Subcutaneous adipose tissue (tissue), 4 donors: ENCODE data around the gene GJB5. TPM values are rescaled to one million over a fixed set of nuclear protein-coding genes. Genes with fewer than 3 reads are reported as not detected.

Source experiments
- CTCF ChIP-seq: fragments of 450-650 bp; IDR thresholded peaks from one replicate; pipeline ENCODE4 v1.5.1; 2016; ENCODE audit warnings: low read depth, mild to moderate bottlenecking, control low read depth, antibody characterized with exemption, moderate library complexity
- total RNA-seq, 4 donors: library from RNA; depleted of rRNA; stranded (reverse); fragments of >200 nt; gene quantifications; one replicate each; pipeline ENCODE4 v1.1.0, GENCODE V29; 2016

GJB5 gene
- total RNA-seq, 4 donors from 2014 or later = not detected

- no peak for TF ChIP-seq CTCF
Measured at GRCh38 chr1:34713443-34713842, 41.4 kb upstream of the GJB5 start.

DNA sequence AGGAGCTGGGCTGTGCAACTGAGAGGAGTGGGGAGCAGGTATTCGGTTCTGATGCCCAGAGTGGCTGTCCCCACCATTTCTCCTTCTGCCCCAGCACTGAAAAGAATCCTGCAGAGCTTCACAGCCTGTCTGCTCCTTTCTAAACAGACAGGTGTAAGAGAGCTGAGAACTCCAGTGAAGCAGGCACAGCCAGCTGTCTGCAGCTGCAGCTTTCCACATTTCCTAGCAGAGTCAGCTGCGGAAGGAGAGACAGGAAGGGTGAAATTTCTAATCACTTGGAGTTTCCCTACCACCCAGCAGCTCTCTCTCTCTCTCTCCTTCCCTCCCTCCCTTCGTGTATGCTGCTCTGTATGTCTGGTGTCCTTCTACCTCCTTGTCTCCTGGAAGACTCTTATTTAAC is 40.5 kb upstream of the GJB5 start:
- no peak for TF ChIP-seq CTCF

DNA sequence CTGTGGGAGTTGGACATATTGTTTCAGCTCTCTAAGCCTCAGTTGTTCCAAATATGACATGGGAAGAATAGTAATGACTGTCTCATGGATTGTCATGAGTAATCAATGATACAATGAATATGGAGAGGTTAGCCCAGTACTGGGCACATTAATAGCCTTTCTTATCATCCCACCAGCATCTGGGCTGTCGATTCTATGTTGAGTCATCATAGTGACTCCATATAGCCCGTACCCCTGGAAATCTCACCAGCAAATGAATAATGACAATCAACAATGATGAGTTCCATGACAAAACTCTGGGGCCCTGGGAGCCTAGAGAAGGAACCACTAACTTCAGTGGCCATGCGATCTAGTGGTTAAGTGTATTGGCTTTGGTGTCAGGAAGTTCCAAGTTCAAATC is 39.7 kb upstream of the GJB5 start:
- no peak for TF ChIP-seq CTCF

DNA sequence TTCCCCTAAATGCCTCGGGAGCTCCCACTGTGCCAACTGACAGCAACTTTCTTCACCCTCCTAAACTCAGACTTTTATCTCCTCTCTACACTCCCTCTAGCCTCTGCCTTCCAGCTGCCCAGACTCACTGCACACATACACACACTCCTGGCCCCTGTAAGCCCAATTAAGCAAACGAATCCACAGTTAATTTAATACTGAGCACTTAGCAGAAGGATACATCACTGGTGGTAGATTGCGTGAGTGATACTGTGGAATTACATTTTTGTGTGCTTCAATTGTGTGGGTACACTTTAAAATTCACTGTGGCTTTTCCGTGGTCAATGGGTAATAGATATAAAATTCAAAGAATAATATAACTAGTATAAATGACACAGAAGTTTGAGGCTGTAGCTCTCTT is 33.6 kb upstream of the GJB5 start:
- TF ChIP-seq CTCF = no peak

DNA sequence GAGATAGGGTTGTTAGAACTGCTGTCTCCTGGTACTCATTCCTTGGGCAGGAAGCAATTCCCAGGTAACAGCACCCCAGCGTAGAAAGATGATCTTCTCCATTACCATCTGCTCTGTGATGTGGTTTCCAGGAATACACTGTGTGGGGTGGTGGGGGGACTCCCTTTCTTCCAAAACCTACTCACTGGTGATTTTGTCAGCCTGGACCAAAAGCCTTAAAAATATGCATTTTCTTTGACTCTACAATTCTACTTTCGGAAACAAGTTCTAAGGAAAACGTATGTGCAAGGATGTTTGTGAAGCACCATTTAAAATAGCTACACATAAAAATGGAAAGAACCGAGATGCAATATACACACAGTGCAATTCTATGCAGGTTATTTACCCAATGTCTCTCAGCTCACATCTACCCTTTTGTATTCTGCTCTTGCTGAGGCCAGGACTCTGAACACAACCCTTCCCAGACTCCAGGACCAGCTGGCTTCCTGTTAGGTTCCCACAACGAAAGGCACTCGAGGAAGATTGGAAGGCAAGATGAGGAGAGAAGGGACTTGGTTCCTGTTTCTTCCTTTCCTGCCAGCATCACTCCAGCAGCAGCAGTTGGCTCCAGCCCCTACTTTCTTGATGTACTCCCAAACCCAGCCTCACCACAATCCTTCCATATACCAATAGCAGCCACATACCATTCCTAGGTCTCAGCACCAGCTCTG is 33.0 kb upstream of the GJB5 start:
- TF ChIP-seq CTCF = no peak

GRCh38 chr1:34726861-34727260 is 28.0 kb upstream of the GJB5 start:
- TF ChIP-seq CTCF = no peak

DNA sequence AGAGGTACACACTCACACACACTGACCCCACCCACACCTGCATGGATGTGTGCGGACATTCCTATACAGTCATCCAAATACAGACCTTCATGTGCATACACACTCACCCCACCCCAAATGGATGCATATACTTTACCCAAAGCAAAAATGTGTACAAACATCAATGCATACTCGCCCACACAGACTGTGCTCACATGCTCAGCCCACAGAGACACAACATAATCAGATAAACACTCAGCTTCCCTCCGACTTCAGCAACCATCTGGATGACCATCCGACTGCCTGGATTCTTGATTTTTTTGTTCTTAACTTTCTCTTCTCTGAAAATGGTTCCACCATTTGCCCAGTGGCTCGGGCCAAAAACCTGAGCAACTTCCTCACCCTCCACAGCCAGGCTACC is 24.4 kb upstream of the GJB5 start:
- no peak for TF ChIP-seq CTCF
